A549 (cell line): Measurements from ENCODE around the gene TNP1.

ENCODE experiments used
- EHMT2 ChIP-seq: fragments of 200-600 bp; sonication (generic); IDR thresholded peaks from 2 replicates; pipeline ENCODE4 v1.6.1; 2016; ENCODE audit warnings: antibody characterized with exemption, low read depth, mild to moderate bottlenecking, moderate library complexity
- EP300 ChIP-seq, 2 experiments: fragments of >200 bp; sonication (Bioruptor Twin); formaldehyde crosslinking; IDR thresholded peaks; 2 replicates in 1 of 2; 3 replicates in 1 of 2; pipeline ENCODE4 v1.6.1; 2016 to 2017
- HOXB5 ChIP-seq: fragments of 250-450 bp; sonication (Bioruptor Pico); IDR thresholded peaks from 2 replicates; pipeline ENCODE4 v1.5.0; 2020; ENCODE audit warnings: mild to moderate bottlenecking, moderate library complexity
- SMC3 ChIP-seq: fragments of >200 bp; sonication (Bioruptor Twin); formaldehyde crosslinking; IDR thresholded peaks from 3 replicates; pipeline ENCODE4 v1.6.1; 2018; ENCODE audit warnings: inconsistent platforms
- USF2 ChIP-seq: fragments of 450-650 bp; IDR thresholded peaks from 2 replicates; pipeline ENCODE4 v1.6.1; 2014; ENCODE audit warnings: antibody characterized with exemption

DNA sequence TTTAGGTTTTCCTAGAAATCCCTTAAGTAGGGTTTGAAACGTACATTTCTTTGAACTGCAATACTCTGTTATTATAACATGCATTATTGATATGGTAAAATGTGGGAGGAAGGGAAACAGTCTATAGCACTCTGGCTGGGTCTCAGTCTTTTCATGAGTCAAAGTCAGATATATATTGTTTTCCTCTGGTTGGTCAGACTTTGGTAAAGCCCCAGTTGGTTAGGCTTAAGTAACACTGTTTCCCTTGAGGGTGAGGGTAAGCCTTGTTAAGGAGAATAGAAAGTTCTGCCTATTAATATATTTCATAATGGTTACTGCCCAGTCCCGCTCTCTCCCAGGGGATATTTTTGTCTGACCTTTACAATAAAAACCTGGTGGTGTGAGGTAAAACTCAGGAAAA, 44.7 kb upstream of the TNP1 start:
- no peak for TF ChIP-seq USF2
- no peak for TF ChIP-seq EHMT2
- TF ChIP-seq HOXB5 = no peak
- no peak for TF ChIP-seq EP300 (IDR thresholded peaks at IDR 0.05)
- TF ChIP-seq SMC3 = no peak
